Astrocyte of the cerebellum (primary cell): ENCODE data around the gene AURKAIP1.

Experiments used
- DNase-seq: peaks from one replicate; pipeline ENCODE4 v3.0.0-alpha.2; 2011; ENCODE audit warnings: low read depth
- H3K4me3 ChIP-seq: 2 replicates; pipeline ENCODE4 v1.5.1; 2011; ENCODE audit warnings: mild to moderate bottlenecking, low read depth, low read length, moderate library complexity
- in situ Hi-C: cut with HindIII; loops from 2 replicates; pipeline ENCODE4 v1.10.0; 2017; ENCODE audit warnings: low sequenced_read_pairs
- TF ChIP-seq, protein P1 (sequence below): IDR thresholded peaks from 2 replicates; pipeline ENCODE4 v1.5.1; 2012; ENCODE audit warnings: low read length, low read depth, moderate library complexity, mild to moderate bottlenecking; ENCODE audit errors: missing control alignments

AURKAIP1 gene

DNA sequence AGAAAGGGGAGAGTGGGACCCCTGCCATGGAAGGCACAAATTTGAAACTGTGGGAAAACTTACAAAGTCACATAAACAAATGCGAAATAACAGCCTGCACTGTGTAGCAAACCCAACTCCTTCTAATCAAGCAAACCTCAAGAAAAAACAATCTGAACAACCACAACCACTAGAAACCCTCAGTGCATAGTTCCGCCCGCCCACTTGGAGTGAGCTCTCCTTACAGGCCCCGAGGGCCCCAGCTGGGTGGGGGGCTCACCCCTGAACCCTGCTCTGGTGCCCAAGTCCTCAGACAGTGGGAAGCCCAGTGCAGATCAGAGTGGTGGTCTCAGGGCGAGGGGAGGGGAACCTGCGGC lies 15.7 kb downstream of the AURKAIP1 start:
- TF ChIP-seq, protein P1, sequence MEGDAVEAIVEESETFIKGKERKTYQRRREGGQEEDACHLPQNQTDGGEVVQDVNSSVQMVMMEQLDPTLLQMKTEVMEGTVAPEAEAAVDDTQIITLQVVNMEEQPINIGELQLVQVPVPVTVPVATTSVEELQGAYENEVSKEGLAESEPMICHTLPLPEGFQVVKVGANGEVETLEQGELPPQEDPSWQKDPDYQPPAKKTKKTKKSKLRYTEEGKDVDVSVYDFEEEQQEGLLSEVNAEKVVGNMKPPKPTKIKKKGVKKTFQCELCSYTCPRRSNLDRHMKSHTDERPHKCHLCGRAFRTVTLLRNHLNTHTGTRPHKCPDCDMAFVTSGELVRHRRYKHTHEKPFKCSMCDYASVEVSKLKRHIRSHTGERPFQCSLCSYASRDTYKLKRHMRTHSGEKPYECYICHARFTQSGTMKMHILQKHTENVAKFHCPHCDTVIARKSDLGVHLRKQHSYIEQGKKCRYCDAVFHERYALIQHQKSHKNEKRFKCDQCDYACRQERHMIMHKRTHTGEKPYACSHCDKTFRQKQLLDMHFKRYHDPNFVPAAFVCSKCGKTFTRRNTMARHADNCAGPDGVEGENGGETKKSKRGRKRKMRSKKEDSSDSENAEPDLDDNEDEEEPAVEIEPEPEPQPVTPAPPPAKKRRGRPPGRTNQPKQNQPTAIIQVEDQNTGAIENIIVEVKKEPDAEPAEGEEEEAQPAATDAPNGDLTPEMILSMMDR = no peak
- peak overlapping the region; percentile 87 for H3K4me3 ChIP-seq
- DNase-seq = peak; percentile 80
- in situ Hi-C loops = no loop called here

DNA sequence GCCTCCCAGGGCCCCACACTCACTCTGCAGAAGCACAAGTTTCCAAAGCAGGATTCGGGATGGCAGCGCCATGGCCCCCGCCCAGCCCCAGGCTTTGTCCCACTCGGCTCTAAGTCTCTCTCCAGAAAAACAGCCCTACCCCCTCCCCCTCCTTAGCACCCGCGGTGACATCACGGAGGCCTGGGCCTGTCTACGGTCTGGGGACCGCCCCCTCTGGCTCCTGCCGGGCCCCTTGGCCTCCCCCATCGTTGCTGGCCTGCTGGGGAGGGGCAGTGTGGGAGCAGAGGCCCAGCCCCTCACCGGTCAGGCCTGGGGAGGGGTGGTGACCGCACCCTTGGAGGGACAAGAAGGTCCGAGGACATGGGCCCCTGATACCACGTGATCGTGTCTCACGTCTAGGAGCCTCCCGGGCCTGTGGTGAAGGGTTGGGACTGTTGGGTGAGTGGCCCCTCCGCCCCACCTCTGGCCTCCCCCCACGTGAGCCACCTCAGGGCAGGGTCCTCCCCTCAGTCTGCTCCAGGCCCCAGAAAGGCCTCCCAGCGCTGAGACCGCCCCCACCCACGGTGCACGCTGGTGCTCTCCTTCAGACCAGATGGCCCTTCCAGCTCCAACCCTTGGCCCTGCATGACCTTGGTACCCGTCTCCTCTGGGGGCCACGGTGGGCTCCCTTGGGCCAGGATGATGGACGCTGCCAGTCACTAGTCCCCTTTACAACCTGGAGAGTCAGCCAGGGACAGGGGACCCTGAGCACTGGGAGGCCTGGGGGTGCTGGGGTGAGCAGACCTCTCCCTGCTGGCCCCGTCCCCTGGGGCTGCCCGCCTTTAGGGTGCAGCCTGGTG lies 16.4 kb downstream of the AURKAIP1 start, which contains the start of gene MXRA8:
Gene MXRA8 (minus strand): TSS at position 123 of the 839 bp plus-strand sequence. CDS start 51 bp downstream, at position 72.
- TF ChIP-seq, protein P1 = no peak
- DNase-seq = no peak
- in situ Hi-C loops = no loop called here
- peak within 1 kb of the TSS; percentile 87 for H3K4me3 ChIP-seq

DNA sequence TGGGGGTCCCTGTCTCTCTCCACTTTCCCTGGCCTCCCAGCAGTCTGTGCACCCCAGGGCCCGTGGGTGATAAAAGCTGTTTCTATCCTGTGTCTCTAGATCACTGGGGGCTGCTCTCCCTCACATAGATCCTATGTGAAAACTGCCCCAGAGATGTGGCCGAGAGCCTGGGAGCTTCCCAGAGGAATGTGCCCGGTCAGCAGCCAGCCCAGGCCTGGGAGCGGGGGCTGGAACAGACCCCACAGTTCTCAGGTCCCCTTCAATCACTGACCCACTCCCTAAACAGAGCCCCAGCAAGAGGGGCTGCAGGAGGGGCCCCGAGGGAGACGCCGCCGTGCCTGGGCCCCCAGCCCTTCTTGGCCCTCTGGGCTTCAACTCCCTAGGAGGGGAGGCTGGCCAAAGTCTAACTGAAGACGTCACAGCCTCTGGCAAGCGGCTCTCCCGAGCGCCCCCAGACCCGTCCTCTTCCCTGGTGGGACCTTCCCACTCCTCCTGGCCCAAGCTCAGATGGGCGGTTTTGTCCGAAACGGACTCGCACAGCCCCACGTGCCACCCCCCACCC lies 17.1 kb downstream of the AURKAIP1 start:
- in situ Hi-C loops = no loop called here
- peak overlapping the region; percentile 87 for H3K4me3 ChIP-seq
- TF ChIP-seq, protein P1 = no peak
- DNase-seq = no peak

DNA sequence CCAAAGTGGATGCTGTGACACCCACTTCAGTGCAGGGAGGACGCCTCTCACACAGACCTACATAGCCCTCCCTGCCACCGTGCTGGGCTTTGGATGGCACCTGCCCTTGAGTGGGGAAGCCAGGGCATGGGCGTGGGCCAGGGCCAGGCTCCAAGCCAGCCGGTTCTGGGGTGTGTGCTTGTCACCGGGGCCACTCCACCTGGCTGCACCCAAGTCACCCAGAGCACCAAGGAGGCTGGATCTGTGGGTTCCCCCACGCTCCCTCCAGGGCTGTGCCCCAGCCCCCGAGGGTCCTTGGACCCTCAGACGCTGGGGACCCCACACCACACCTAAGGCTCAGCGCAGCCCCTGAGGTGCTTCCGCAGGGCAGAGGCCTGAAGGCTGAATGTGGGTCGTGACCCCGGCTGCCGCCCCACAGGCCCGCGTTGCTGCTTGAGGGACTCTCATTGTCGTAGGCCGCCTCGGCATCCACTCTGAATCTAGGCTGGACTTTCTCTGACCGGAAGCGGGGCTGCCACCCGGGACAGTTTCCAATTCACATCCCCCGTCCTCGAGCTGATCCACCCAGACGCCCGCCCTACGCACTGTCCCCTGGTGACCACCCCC lies 18.1 kb downstream of the AURKAIP1 start:
- in situ Hi-C loops = no loop called here
- peak overlapping the region; percentile 87 for H3K4me3 ChIP-seq
- DNase-seq = no peak
- TF ChIP-seq, protein P1 = no peak

DNA sequence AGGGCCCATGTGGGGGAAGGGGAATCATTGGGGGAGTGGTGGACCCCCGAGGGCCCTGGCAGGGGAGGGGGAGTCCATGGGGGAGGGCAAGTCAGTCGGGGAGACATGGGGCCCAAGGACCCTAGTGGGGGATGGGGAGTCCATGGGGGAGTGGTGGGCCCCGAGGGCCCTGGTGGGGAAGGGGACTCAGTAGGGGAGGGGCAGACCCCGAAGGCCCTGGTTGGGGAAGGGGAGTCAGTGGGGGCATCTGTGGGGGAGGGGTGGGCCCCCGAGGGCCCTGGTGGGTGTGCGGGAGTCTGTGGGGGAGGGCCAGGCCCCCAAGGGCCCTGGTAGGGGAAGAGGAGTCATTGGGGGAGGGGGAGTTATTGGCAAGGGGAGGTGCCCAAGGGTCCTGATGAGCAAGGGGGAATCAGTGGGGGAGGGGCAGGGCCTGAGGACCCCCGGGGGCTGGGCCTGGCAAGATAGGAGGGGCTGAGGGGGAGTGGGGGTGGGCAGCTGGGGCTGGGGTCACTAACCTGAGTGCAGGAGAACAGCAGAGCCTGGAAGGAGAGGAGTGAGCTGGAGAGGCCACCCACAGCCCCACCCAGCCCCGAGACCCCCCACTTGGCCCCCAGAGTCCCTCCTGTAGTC lies 18.7 kb downstream of the AURKAIP1 start:
- peak overlapping the region; percentile 87 for H3K4me3 ChIP-seq
- no peak for DNase-seq
- TF ChIP-seq, protein P1 = no peak
- in situ Hi-C loops = no loop called here

DNA sequence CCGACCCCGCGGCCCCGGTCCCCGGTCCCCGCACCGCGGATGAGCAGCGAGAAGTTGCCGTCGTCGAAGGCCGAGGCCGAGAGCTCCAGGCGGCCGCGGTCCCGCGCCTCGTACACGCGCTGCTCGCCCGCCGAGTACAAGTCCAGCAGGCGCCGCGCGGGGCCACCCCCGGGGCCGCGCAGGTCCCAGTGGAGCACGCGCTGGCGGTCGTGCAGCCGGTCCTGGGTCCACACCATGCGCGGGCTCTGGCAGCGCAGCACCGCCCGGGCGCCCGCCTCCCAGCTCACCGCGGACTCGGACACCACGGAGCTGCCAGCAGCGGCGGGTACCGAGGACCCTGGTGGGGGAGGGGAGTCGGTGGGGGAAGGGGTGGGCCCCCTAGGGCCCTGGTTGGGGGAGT lies 19.6 kb downstream of the AURKAIP1 start:
- no peak for DNase-seq

More for the DNA sequence above, 19.6 kb downstream of the AURKAIP1 start:
- TF ChIP-seq, protein P1 = no peak
- H3K4me3 ChIP-seq = peak overlapping the region; percentile 87
- in situ Hi-C loops = no loop called here
